A549 (cell line): ENCODE measurements around the gene SYNJ1. TPM values are rescaled to one million over a fixed set of nuclear protein-coding genes. Genes with fewer than 3 reads are reported as not detected.
A peak's percentile ranks its signal among the peaks of the same experiment; 100 is the strongest.
"Not testable (repeated sequence)": the region's sequence is repeated elsewhere in the genome, so short reads cannot be mapped to it uniquely, and the experiment has no call there.

Source experiments
- ATAC-seq, 2 experiments: fragments of 200-7000 bp in 1 of 2; fragments of >200 bp in 1 of 2; cut with Nextera tagmentation in 1 of 2; cut with Tn5 transposase in 1 of 2; 3 replicates each; pipeline versions ENCODE4 v1.8.0 to v1.9.1; 2018 to 2020; ENCODE audit warnings: mild to moderate bottlenecking in 1 of 2, moderate library complexity in 1 of 2
- CTCF ChIA-PET: fragments of 300-600 bp; sonication (Branson Sonifier 250); formaldehyde crosslinking; extraction: SDS; loops from one replicate; lab custom pipeline; 2021; ENCODE audit warnings: antibody characterized with exemption, inconsistent platforms; lab: Yijun Ruan, JAX
- POLR2A ChIA-PET: fragments of 350-600 bp; formaldehyde crosslinking; extraction: SDS; loops from one replicate; lab custom pipeline; 2021; ENCODE audit warnings: antibody characterized with exemption, inconsistent platforms; lab: Yijun Ruan, JAX
- DNase-seq, 2 experiments: peaks; one replicate each; pipeline versions ENCODE4 v3.0.0 to v3.0.0-alpha.2; 2011 to 2016; ENCODE audit warnings: low read depth in 1 of 2, low spot score in 1 of 2
- FAIRE-seq: peaks from 2 replicates; lab custom pipeline; 2011; peaks lifted over from hg19 to GRCh38; lab: Jason Lieb, UNC
- H3K27ac ChIP-seq, 2 experiments: fragments of >200 bp; sonication (Bioruptor Twin); formaldehyde crosslinking; 3 replicates each; pipeline ENCODE4 v1.5.1; 2016 to 2017
- H3K4me1 ChIP-seq: fragments of >200 bp; sonication (Bioruptor Twin); formaldehyde crosslinking; 3 replicates; pipeline ENCODE4 v1.6.1; 2016
- H3K4me2 ChIP-seq: fragments of >200 bp; sonication (Bioruptor Twin); formaldehyde crosslinking; 3 replicates; pipeline ENCODE4 v1.6.1; 2016
- H3K4me3 ChIP-seq: fragments of >200 bp; sonication (Bioruptor Twin); formaldehyde crosslinking; 3 replicates; pipeline ENCODE4 v1.5.1; 2016
- H3K9me3 ChIP-seq: fragments of >200 bp; sonication (Bioruptor Twin); formaldehyde crosslinking; 3 replicates; pipeline ENCODE4 v1.6.1; 2016
- CBX2 ChIP-seq: fragments of 200-600 bp; sonication (generic); IDR thresholded peaks from 2 replicates; pipeline ENCODE4 v1.6.1; 2016; ENCODE audit warnings: low read depth, mild to moderate bottlenecking, borderline replicate concordance
- CHD4 ChIP-seq: fragments of 200-600 bp; sonication (generic); IDR thresholded peaks from 2 replicates; pipeline ENCODE4 v1.6.1; 2016; ENCODE audit warnings: antibody characterized with exemption, mild to moderate bottlenecking, borderline replicate concordance
- ESRRA ChIP-seq: fragments of 150-350 bp; IDR thresholded peaks from 2 replicates; pipeline ENCODE4 v1.6.1; 2014; ENCODE audit warnings: mild to moderate bottlenecking, low read length, borderline replicate concordance
- FOSB ChIP-seq: fragments of 250-450 bp; sonication (Bioruptor Pico); IDR thresholded peaks from 2 replicates; pipeline ENCODE4 v1.5.0; 2020; ENCODE audit warnings: mild to moderate bottlenecking, moderate library complexity
- HEYL ChIP-seq: fragments of 250-450 bp; sonication (Bioruptor Pico); IDR thresholded peaks from 2 replicates; pipeline ENCODE4 v1.8.0; 2021; ENCODE audit warnings: mild to moderate bottlenecking, moderate library complexity
- HOXA7 ChIP-seq: fragments of 250-450 bp; sonication (Bioruptor Pico); IDR thresholded peaks from 2 replicates; pipeline ENCODE4 v1.5.0; 2020; ENCODE audit warnings: mild to moderate bottlenecking, moderate library complexity
- HOXB5 ChIP-seq: fragments of 250-450 bp; sonication (Bioruptor Pico); IDR thresholded peaks from 2 replicates; pipeline ENCODE4 v1.5.0; 2020; ENCODE audit warnings: mild to moderate bottlenecking, moderate library complexity
- JUN ChIP-seq, 2 experiments: fragments of >200 bp; sonication (Bioruptor Twin); formaldehyde crosslinking; IDR thresholded peaks; 2 replicates in 1 of 2; 3 replicates in 1 of 2; pipeline ENCODE4 v1.6.1; 2016 to 2017
- JUNB ChIP-seq: fragments of >200 bp; sonication (Bioruptor Twin); formaldehyde crosslinking; IDR thresholded peaks from 2 replicates; pipeline ENCODE4 v1.6.1; 2016
- KDM1A ChIP-seq: fragments of 200-600 bp; sonication (generic); IDR thresholded peaks from 2 replicates; pipeline ENCODE4 v1.6.1; 2016; ENCODE audit warnings: low read depth, mild to moderate bottlenecking
- MAFK ChIP-seq: fragments of 450-650 bp; IDR thresholded peaks from 2 replicates; pipeline ENCODE4 v1.6.1; 2014; ENCODE audit not compliant: partially characterized antibody
- MYC ChIP-seq: IDR thresholded peaks from 2 replicates; pipeline ENCODE4 v1.6.1; 2012; ENCODE audit warnings: mild to moderate bottlenecking, inconsistent platforms, low read length, improper control_type of control experiment, borderline replicate concordance
- NR3C1 ChIP-seq: fragments of >200 bp; sonication (Bioruptor Twin); formaldehyde crosslinking; IDR thresholded peaks from 3 replicates; pipeline ENCODE4 v1.6.1; 2017
- POLR2AphosphoS2 ChIP-seq: conservative IDR thresholded peaks from 2 replicates; pipeline ENCODE4 v1.6.1; 2012; ENCODE audit warnings: low read length, improper control_type of control experiment, inconsistent platforms
- RAD21 ChIP-seq, 2 experiments: fragments of >200 bp in 1 of 2; sonication (Bioruptor Twin) in 1 of 2; formaldehyde crosslinking in 1 of 2; IDR thresholded peaks in 1 of 2; conservative IDR thresholded peaks in 1 of 2; 2 replicates in 1 of 2; 3 replicates in 1 of 2; pipeline ENCODE4 v1.6.1; 2012 to 2018; ENCODE audit warnings: inconsistent platforms in 1 of 2
- RARB ChIP-seq: fragments of 250-450 bp; sonication (Bioruptor Pico); IDR thresholded peaks from 2 replicates; pipeline ENCODE4 v1.8.0; 2021; ENCODE audit warnings: mild to moderate bottlenecking, moderate library complexity
- ZFP36 ChIP-seq: fragments of 450-650 bp; IDR thresholded peaks from 2 replicates; pipeline ENCODE4 v1.6.1; 2014; ENCODE audit warnings: borderline replicate concordance; ENCODE audit not compliant: partially characterized antibody
- WGBS: methylation state at CpG from one replicate; pipeline ENCODE4 v1.1.6; 2017; ENCODE audit errors: missing lambda C conversion rate; 5-methylcytosine and 5-hydroxymethylcytosine counted together
- polyA plus RNA-seq, 4 experiments: library from polyadenylated mRNA; depleted of rRNA in 3 of 4; stranded (reverse); fragments of >200 nt; fragmentation: RNase III in 1 of 4; extraction: RNeasy Plus Mini Kit Qiagen cat#74134 plus additional on column Dnase treatment in 1 of 4; gene quantifications; 2 replicates in 3 of 4; 3 replicates in 1 of 4; pipeline ENCODE4 v1.2.3, GENCODE V29; 2011 to 2017
- TF ChIP-seq, protein P1 (sequence below): fragments of 450-650 bp; IDR thresholded peaks from 2 replicates; pipeline ENCODE4 v1.6.1; 2014; ENCODE audit warnings: antibody characterized with exemption
- TF ChIP-seq, protein P2 (sequence below): fragments of >200 bp; sonication (Bioruptor Twin); formaldehyde crosslinking; IDR thresholded peaks from 2 replicates; pipeline ENCODE4 v1.6.1; 2016

The SYNJ1 gene
- polyA plus RNA-seq, 2 of the 4 experiments (the other 2 are of a cell fraction), result 2.3 to 3.8 TPM

DNA sequence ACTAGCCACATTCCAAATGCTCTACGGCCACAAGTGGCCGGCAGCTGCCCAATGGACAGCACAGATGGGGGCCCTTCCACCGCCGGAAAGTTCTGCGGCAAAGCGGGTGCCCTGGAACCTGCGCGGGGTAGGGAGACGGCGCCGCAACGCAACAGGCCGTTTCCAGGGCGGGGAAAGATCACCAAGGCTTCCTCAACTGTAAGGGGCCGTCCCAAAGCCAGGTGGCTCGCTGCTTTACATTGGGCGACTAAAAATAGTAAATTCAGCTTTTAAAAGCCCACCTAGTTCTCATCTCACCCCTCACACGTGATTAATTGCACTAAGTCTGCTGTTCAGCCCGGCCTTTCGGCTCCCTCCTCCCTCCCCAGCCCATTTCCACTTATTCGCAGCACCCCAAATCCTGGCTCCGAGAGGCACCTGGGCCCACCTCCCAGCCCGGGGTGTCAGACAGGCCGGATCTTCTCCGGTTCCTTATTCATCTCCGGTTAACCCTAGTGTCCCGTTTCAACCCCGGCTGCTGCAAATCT is 116.3 kb downstream of the SYNJ1 start:
- 1% methylated on average over 27 of the region's 28 CpGs for WGBS
- Histone ChIP-seq H3K4me3 (peak overlapping the region; percentile 54), H3K4me1 (0 out of 3 replicates have a peak, but pooled peaks cover 8% of the 10 kb centered on the region), H3K4me2 (peak overlapping the region; percentile 85), H3K27ac (peak overlapping the region; percentile 89 to 99), H3K9me3 (no peaks in the 10 kb centered on the region)
- POLR2A ChIA-PET, result interaction anchor here (1.5 kb wide), 1 partner anchor 11 kb away, joined by 8 read pairs; no protein-coding TSS in a partner anchor
- FAIRE-seq, result no peak
- CTCF ChIA-PET, result interaction anchor here (1.3 to 3.5 kb wide), 2 partner anchors 10 to 209 kb away, joined by 5 to 16 read pairs; no protein-coding TSS in a partner anchor
- no peak for TF ChIP-seq ESRRA
- TF ChIP-seq MYC, result no peak
- TF ChIP-seq POLR2AphosphoS2, result no peak
- TF ChIP-seq ZFP36, result no peak
- no peak for TF ChIP-seq JUN (IDR thresholded peaks at IDR 0.05)
- TF ChIP-seq, protein P1, sequence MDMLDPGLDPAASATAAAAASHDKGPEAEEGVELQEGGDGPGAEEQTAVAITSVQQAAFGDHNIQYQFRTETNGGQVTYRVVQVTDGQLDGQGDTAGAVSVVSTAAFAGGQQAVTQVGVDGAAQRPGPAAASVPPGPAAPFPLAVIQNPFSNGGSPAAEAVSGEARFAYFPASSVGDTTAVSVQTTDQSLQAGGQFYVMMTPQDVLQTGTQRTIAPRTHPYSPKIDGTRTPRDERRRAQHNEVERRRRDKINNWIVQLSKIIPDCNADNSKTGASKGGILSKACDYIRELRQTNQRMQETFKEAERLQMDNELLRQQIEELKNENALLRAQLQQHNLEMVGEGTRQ, result no peak
- TF ChIP-seq NR3C1, result no peak
- TF ChIP-seq HOXA7 (CRISPR knock-in tag), result no peak
- DNase-seq, result peak in 1 of 2 experiments; percentile 7
- peak; percentile 7 to 39; a peak in 3 of 6 replicates for ATAC-seq

DNA sequence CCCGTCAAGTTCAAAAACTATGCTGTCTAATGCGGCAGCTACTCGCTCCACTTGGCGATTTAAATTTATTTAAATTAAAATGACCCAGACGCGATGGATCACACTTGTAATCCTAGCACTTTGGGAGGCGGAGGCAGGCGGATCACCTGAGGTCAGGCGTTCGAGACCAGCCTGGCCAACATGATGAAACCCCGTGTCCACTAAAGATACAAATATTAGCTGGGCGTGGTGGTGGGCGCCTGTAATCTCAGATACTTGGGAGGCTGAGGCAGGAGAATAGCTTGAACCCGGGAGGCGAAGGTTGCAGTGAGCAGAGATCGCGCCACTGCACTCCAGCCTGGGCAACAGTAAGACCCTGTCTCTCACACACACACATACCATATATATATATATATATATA is 116.9 kb downstream of the SYNJ1 start:
- H3K4me1 ChIP-seq, DNase-seq, FAIRE-seq, ATAC-seq, H3K9me3 ChIP-seq: not testable (repeated sequence)
- H3K27ac ChIP-seq, result peak overlapping the region; percentile 89 to 99; a peak in 4 of 6 replicates
- WGBS, result 68% methylated on average over 17 of the region's 17 CpGs
- H3K4me2 ChIP-seq, result peak overlapping the region; percentile 85
- ChIA-PET CTCF (interaction anchor here (3.5 kb wide), 1 partner anchor 10 kb away, joined by 16 read pairs; no protein-coding TSS in a partner anchor), POLR2A (interaction anchor here (1.5 kb wide), 1 partner anchor 10 kb away, joined by 8 read pairs; no protein-coding TSS in a partner anchor)
- peak overlapping the region; percentile 54 for H3K4me3 ChIP-seq

DNA sequence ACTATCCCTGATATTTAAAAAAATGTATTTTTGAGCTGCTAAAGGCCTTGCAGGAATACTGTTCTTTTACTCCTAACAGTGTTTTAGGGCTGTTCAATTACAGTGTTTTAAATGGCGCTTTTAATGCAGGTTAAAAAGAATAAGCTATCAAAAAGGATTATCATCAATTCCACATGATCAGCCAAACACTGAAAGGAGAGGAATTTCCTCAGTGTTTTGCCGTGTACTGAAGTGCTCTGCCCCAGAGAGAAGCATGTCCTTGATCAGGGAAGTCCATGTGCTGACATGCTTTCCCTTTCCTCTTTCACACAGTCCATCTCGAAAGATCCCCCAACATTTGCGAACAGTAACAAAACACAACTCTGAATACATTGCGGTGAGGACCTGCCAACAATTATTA is 119.0 kb downstream of the SYNJ1 start:
- no peak for ATAC-seq
- Histone ChIP-seq H3K4me3 (no peak overlapping the region), H3K4me2 (no peak overlapping the region), H3K4me1 (0 out of 3 replicates have a peak, but pooled peaks cover 8% of the 10 kb centered on the region), H3K9me3 (no peaks in the 10 kb centered on the region), H3K27ac (no peak overlapping the region)
- TF ChIP-seq MAFK, result no peak
- TF ChIP-seq, protein P1, result no peak
- no peak for TF ChIP-seq CHD4
- no peak for TF ChIP-seq JUNB
- TF ChIP-seq RAD21 (conservative IDR thresholded peaks at IDR 0.05 in 1 of 2, IDR thresholded peaks at IDR 0.05 in 1 of 2), result no peak
- TF ChIP-seq ESRRA, result no peak
- no peak for TF ChIP-seq HEYL (CRISPR knock-in tag)
- no peak for TF ChIP-seq RARB (CRISPR knock-in tag)
- no peak for TF ChIP-seq POLR2AphosphoS2
- TF ChIP-seq, protein P2, sequence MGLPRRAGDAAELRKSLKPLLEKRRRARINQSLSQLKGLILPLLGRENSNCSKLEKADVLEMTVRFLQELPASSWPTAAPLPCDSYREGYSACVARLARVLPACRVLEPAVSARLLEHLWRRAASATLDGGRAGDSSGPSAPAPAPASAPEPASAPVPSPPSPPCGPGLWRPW, result no peak
- no peak for TF ChIP-seq HOXB5
- no peak for TF ChIP-seq KDM1A
- no peak for TF ChIP-seq CBX2
- no peak for TF ChIP-seq FOSB (CRISPR knock-in tag)
- 92% methylated on average over 5 of the region's 5 CpGs for WGBS
- FAIRE-seq, result no peak
- ChIA-PET CTCF (interaction anchor here (1.0 to 3.5 kb wide), 5 partner anchors 8 to 202 kb away, joined by 3 to 16 read pairs (median 6); no protein-coding TSS in a partner anchor), POLR2A (no interaction called here)
- no peak for DNase-seq
